Endothelial cell of umbilical vein (primary cell): Measurements from ENCODE around the gene BUD31. TPM values are rescaled to one million over a fixed set of nuclear protein-coding genes. Genes with fewer than 3 reads are reported as not detected.

ENCODE experiments used
- BruUV-seq: library from RNA; stranded (reverse); fragments of 400-500 nt; replicated peaks from 2 replicates; lab custom pipeline; 2021; lab: Mats Ljungman, UMichigan
- CTCF ChIA-PET: fragments of 300-600, 350-600 bp; sonication (Branson Sonifier 250); formaldehyde crosslinking; loops from one replicate; lab custom pipeline; 2021; ENCODE audit warnings: antibody characterized with exemption, inconsistent platforms; lab: Charles Lee
- POLR2A ChIA-PET: fragments of 300-600, 350-600 bp; sonication (Branson Sonifier 250); formaldehyde crosslinking; loops from one replicate; lab custom pipeline; 2021; ENCODE audit warnings: antibody characterized with exemption, inconsistent platforms; lab: Charles Lee
- DNase-seq: peaks from one replicate; pipeline ENCODE4 v3.0.0-alpha.2; 2011; ENCODE audit warnings: low read depth, low spot score
- FAIRE-seq: peaks from 2 replicates; lab custom pipeline; 2011; peaks lifted over from hg19 to GRCh38; lab: Jason Lieb, UNC
- H2AFZ ChIP-seq: 2 replicates; pipeline ENCODE4 v1.6.0; 2012; ENCODE audit warnings: low read depth, low read length, control low read depth, inconsistent platforms
- H3K27ac ChIP-seq: 2 replicates; pipeline ENCODE4 v1.5.1; 2011; ENCODE audit warnings: low read depth, mild to moderate bottlenecking, control low read depth, low read length, moderate library complexity; ENCODE audit not compliant: insufficient read depth
- H3K27me3 ChIP-seq, 2 experiments: 2 replicates each; pipeline versions ENCODE4 v1.6.0 to v1.6.1; 2011; ENCODE audit warnings: low read length in 2 of 2, mixed read lengths in 1 of 2; ENCODE audit not compliant: control insufficient read depth in 2 of 2, insufficient read depth in 2 of 2
- H3K36me3 ChIP-seq, 2 experiments: 2 replicates in 1 of 2; 3 replicates in 1 of 2; pipeline ENCODE4 v1.5.1; 2011; ENCODE audit warnings: low read length in 2 of 2, mild to moderate bottlenecking in 1 of 2, moderate library complexity in 1 of 2; ENCODE audit not compliant: control insufficient read depth in 2 of 2, insufficient read depth in 2 of 2; ENCODE audit errors: extremely low read depth in 1 of 2
- H3K4me1 ChIP-seq: 3 replicates; pipeline ENCODE4 v1.5.1; 2011; ENCODE audit warnings: mild to moderate bottlenecking, low read length; ENCODE audit not compliant: control insufficient read depth, insufficient read depth; ENCODE audit errors: extremely low read depth
- H3K4me2 ChIP-seq: 2 replicates; pipeline ENCODE4 v1.6.1; 2011; ENCODE audit warnings: low read length, control low read depth, mixed read lengths; ENCODE audit not compliant: insufficient read depth
- H3K4me3 ChIP-seq, 3 experiments: fragments of 200-600 bp in 1 of 3; sonication (generic), shearing (Covaris generic) in 1 of 3; replicated peaks in 1 of 3; 2 replicates each; pipeline ENCODE4 v1.5.1; 2011 to 2016; ENCODE audit warnings: control low read depth in 3 of 3, low read length in 3 of 3, mild to moderate bottlenecking in 2 of 3, inconsistent platforms in 1 of 3, low read depth in 1 of 3, moderate library complexity in 1 of 3; ENCODE audit not compliant: insufficient read depth in 1 of 3
- H3K79me2 ChIP-seq: 2 replicates; pipeline ENCODE4 v1.6.0; 2012; ENCODE audit warnings: low read length, inconsistent platforms; ENCODE audit not compliant: control insufficient read depth, insufficient read depth
- H3K9ac ChIP-seq: replicated peaks from 2 replicates; pipeline ENCODE3; 2011; ENCODE audit warnings: low read length, control low read depth; ENCODE audit not compliant: insufficient read depth; ENCODE audit errors: extremely low read depth
- H3K9me1 ChIP-seq: replicated peaks from 3 replicates; pipeline ENCODE4 v1.6.0; 2011; ENCODE audit warnings: mild to moderate bottlenecking, low read length; ENCODE audit not compliant: control insufficient read depth, insufficient read depth; ENCODE audit errors: extremely low read depth
- H3K9me3 ChIP-seq: replicated peaks from 2 replicates; pipeline ENCODE4 v1.5.1; 2012; ENCODE audit warnings: low read length, inconsistent platforms; ENCODE audit not compliant: control insufficient read depth, insufficient read depth
- H4K20me1 ChIP-seq: replicated peaks from 2 replicates; pipeline ENCODE3; 2011; ENCODE audit warnings: mild to moderate bottlenecking, low read length; ENCODE audit not compliant: control insufficient read depth, insufficient read depth; ENCODE audit errors: extremely low read depth
- FOS ChIP-seq: IDR thresholded peaks from 2 replicates; pipeline ENCODE4 v1.6.1; 2011; ENCODE audit warnings: mild to moderate bottlenecking, low read length, moderate library complexity, borderline replicate concordance; ENCODE audit not compliant: insufficient read depth
- GATA2 ChIP-seq: IDR thresholded peaks from 2 replicates; pipeline ENCODE4 v1.7.0; 2011; ENCODE audit warnings: low read depth, mild to moderate bottlenecking, moderate library complexity, mixed read lengths, low read length; ENCODE audit not compliant: insufficient read length, insufficient read depth
- JUN ChIP-seq: IDR thresholded peaks from 2 replicates; pipeline ENCODE4 v1.6.1; 2011; ENCODE audit warnings: borderline replicate concordance, low read depth; ENCODE audit not compliant: insufficient read length, insufficient read depth
- MAX ChIP-seq: IDR thresholded peaks from 2 replicates; pipeline ENCODE4 v1.6.1; 2011; ENCODE audit not compliant: insufficient read depth, insufficient read length
- MYC ChIP-seq: IDR thresholded peaks from one replicate; pipeline ENCODE4 v1.6.1; 2011; ENCODE audit warnings: mild to moderate bottlenecking, low read depth, low read length
- POLR2A ChIP-seq: IDR thresholded peaks from 2 replicates; pipeline ENCODE4 v1.6.1; 2012; ENCODE audit warnings: low read depth, mild to moderate bottlenecking, control low read depth, low read length
- POLR2AphosphoS5 ChIP-seq: IDR thresholded peaks from 2 replicates; pipeline ENCODE4 v1.6.1; 2012; ENCODE audit warnings: low read depth, mild to moderate bottlenecking, control low read depth, low read length, moderate library complexity; ENCODE audit not compliant: insufficient read depth
- dilution Hi-C: fragments of 300-500 bp; cut with MboI; formaldehyde crosslinking; loops from one replicate; pipeline ENCODE4 v1.15.0; 2019; ENCODE audit warnings: low sequenced_read_pairs; ENCODE audit not compliant: extremely low pct_ligation_motif_present
- intact Hi-C: fragments of 100-400 bp; cut with micrococcal nuclease; formaldehyde crosslinking; loops from one replicate; pipeline ENCODE4 v1.10.0; 2022
- polyA plus RNA-seq, 4 experiments: library from polyadenylated mRNA; depleted of rRNA in 3 of 4; stranded (reverse) in 3 of 4; unstranded in 1 of 4; fragments of >200 nt; gene quantifications; 2 replicates each; pipeline versions ENCODE4 v1.2.1 to v1.2.3, GENCODE V29; 2011 to 2012; ENCODE audit warnings: missing spikeins in 1 of 4
- total RNA-seq: library from RNA; stranded (reverse); gene quantifications from 2 replicates; pipeline ENCODE4 v1.2.3, GENCODE V29; 2021
- TF ChIP-seq, protein P1 (sequence below), 2 donors: IDR thresholded peaks; 1 replicate in 1 of 2; 2 replicates in 1 of 2; pipeline ENCODE4 v1.5.1; 2011; ENCODE audit warnings: low read length in 2 of 2, mild to moderate bottlenecking in 2 of 2, moderate library complexity in 2 of 2, control low read depth in 1 of 2, inconsistent platforms in 1 of 2, low read depth in 1 of 2; ENCODE audit not compliant: insufficient read depth in 1 of 2; ENCODE audit errors: extremely low read depth in 1 of 2

The BUD31 gene
- total and polyA plus RNA-seq, 2 donors (not counting 3 experiments of a cell fraction or from before 2014, with no cell fraction given) = 67.8 to 122 TPM

DNA sequence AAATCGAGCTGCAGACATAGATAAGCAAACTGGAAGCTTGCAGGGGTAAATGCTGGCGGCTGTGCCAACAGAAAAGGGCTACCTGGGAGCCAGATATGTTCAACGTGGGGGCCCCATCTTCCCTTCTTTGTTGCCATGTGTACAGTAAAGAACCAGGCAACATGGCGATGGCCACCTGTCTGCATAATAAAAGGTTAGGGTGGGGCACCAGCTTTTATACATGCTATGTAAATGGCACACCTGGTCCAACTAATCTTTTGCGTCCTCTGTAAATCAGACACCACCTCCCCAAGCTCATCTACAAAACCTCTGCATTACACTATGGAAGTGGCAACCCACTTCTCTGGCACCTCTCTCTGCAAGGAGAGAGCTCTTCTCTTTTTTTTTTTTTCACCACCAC is 13.9 kb downstream of the BUD31 start:
- no peak for FAIRE-seq
- ChIA-PET POLR2A (no interaction called here), CTCF (interaction anchor here (1.5 kb wide), 1 partner anchor 9 kb away, joined by 3 read pairs; no protein-coding TSS in a partner anchor)
- intact Hi-C loops = no loop called here
- Histone ChIP-seq H3K9ac (no peak overlapping the region), H3K4me3 (no peak overlapping the region), H3K79me2 (no peaks in the 10 kb centered on the region), H2AFZ (no peak overlapping the region), H3K9me1 (no peaks in the 10 kb centered on the region), H4K20me1 (no peaks in the 10 kb centered on the region), H3K9me3 (no peaks in the 10 kb centered on the region), H3K36me3 (peaks cover 10 to 41% of the 10 kb centered on the region in 2 experiments), H3K4me2 (no peak overlapping the region), H3K27me3 (no peaks in the 10 kb centered on the region), H3K27ac (no peak overlapping the region), H3K4me1 (no peaks in the 10 kb centered on the region)
- no peak for DNase-seq
- dilution Hi-C loops = no loop called here
- TF ChIP-seq POLR2AphosphoS5 = no peak
- TF ChIP-seq, protein P1, sequence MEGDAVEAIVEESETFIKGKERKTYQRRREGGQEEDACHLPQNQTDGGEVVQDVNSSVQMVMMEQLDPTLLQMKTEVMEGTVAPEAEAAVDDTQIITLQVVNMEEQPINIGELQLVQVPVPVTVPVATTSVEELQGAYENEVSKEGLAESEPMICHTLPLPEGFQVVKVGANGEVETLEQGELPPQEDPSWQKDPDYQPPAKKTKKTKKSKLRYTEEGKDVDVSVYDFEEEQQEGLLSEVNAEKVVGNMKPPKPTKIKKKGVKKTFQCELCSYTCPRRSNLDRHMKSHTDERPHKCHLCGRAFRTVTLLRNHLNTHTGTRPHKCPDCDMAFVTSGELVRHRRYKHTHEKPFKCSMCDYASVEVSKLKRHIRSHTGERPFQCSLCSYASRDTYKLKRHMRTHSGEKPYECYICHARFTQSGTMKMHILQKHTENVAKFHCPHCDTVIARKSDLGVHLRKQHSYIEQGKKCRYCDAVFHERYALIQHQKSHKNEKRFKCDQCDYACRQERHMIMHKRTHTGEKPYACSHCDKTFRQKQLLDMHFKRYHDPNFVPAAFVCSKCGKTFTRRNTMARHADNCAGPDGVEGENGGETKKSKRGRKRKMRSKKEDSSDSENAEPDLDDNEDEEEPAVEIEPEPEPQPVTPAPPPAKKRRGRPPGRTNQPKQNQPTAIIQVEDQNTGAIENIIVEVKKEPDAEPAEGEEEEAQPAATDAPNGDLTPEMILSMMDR (IDR thresholded peaks at IDR 0.05; ENCODE audit: extremely low read depth in 1 of 2, insufficient read depth in 1 of 2, low read depth in 1 of 2, low read length in 2 of 2) = no peak
- BruUV-seq = no TSS peak

GRCh38 chr7:99424932-99425730 is 16.4 kb downstream of the BUD31 start:
- DNase-seq (no peak), FAIRE-seq (no peak)
- dilution Hi-C loops = no loop called here
- BruUV-seq = no TSS peak
- intact Hi-C loops = no loop called here
- Histone ChIP-seq H3K27ac (no peak overlapping the region), H3K9me1 (no peaks in the 10 kb centered on the region), H3K9me3 (no peaks in the 10 kb centered on the region), H3K4me3 (no peak overlapping the region), H3K4me1 (no peaks in the 10 kb centered on the region), H3K27me3 (no peaks in the 10 kb centered on the region), H3K36me3 (peaks cover 11 to 38% of the 10 kb centered on the region in 2 experiments), H3K79me2 (no peaks in the 10 kb centered on the region), H3K9ac (no peak overlapping the region), H2AFZ (no peak overlapping the region), H4K20me1 (no peaks in the 10 kb centered on the region), H3K4me2 (no peak overlapping the region)
- TF ChIP-seq, protein P1 (IDR thresholded peaks at IDR 0.05; ENCODE audit: extremely low read depth in 1 of 2, insufficient read depth in 1 of 2, low read depth in 1 of 2, low read length in 2 of 2) = no peak
- TF ChIP-seq POLR2AphosphoS5 = no peak
- TF ChIP-seq GATA2 = no peak
- no peak for TF ChIP-seq POLR2A
- TF ChIP-seq MAX = no peak
- TF ChIP-seq JUN = no peak
- TF ChIP-seq MYC = no peak
- no peak for TF ChIP-seq FOS
- ChIA-PET POLR2A (no interaction called here), CTCF (no interaction called here)
